PFSK-1 (cell line): ENCODE results near the gene LRMDA.

Experiments used
- POLR2AphosphoS5 ChIP-seq: IDR thresholded peaks from 2 replicates; pipeline ENCODE4 v1.6.1; 2012; ENCODE audit warnings: low read depth, mild to moderate bottlenecking, control low read depth, low read length, moderate library complexity
- REST ChIP-seq, 2 experiments: IDR thresholded peaks; 2 replicates each; pipeline versions ENCODE4 v1.6.1 to v1.8.0; 2011 to 2012; ENCODE audit warnings: low read depth in 2 of 2, low read length in 2 of 2, control low read depth in 1 of 2, inconsistent platforms in 1 of 2, mild to moderate bottlenecking in 1 of 2, moderate library complexity in 1 of 2; ENCODE audit not compliant: insufficient read depth in 1 of 2
- SIN3A ChIP-seq: IDR thresholded peaks from 2 replicates; pipeline ENCODE4 v1.6.1; 2012; ENCODE audit warnings: mild to moderate bottlenecking, low read length, moderate library complexity, borderline replicate concordance; ENCODE audit not compliant: insufficient read depth
- TAF1 ChIP-seq: IDR thresholded peaks from 2 replicates; pipeline ENCODE4 v1.6.1; 2012; ENCODE audit warnings: low read length, control low read depth, borderline replicate concordance; ENCODE audit not compliant: insufficient read depth

GRCh38 chr10:76504823-76505222, 1073.4 kb downstream of the LRMDA start:
- TF ChIP-seq SIN3A (no peak), REST (IDR thresholded peaks at IDR 0.05; ENCODE audit: insufficient read depth in 1 of 2, low read depth in 2 of 2, low read length in 2 of 2) (no peak), POLR2AphosphoS5 (no peak), TAF1 (no peak)
